GM21576 (cell line): ENCODE measurements around the gene IPP.
A peak's percentile ranks its signal among the peaks of the same experiment; 100 is the strongest.
"Not testable (repeated sequence)": the region's sequence is repeated elsewhere in the genome, so short reads cannot be mapped to it uniquely, and the experiment has no call there.

Experiments
- ATAC-seq: cut with Tn5 transposase; IDR thresholded peaks from one replicate; pipeline ENCODE4 v1.9.1; 2021; ENCODE audit warnings: mild to moderate bottlenecking, moderate library complexity; ENCODE audit not compliant: unreplicated experiment

Gene IPP

DNA sequence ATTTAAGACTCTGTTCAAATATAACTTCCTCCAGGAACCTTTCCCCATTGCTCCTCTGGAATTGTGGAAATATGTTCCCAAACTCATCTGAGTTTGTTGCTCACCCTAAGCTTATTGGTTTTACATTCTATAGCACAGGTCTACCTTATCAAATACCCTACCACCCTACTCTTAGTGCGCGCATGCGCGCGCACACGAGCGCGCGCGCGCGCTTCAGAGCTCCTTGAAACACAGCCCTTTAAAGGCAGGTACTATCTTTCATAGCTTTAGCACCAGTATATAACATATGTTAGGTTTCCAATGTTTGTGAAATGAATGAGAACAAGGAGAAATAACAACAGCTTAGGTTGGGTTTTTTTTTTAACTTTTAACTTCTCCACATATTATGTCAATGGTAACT, 3.5 kb downstream of the IPP start:
- ATAC-seq, result no peak

- not testable (repeated sequence) for ATAC-seq
Observed at GRCh38 chr1:45739641-45740156, 10.8 kb downstream of the IPP start.

DNA sequence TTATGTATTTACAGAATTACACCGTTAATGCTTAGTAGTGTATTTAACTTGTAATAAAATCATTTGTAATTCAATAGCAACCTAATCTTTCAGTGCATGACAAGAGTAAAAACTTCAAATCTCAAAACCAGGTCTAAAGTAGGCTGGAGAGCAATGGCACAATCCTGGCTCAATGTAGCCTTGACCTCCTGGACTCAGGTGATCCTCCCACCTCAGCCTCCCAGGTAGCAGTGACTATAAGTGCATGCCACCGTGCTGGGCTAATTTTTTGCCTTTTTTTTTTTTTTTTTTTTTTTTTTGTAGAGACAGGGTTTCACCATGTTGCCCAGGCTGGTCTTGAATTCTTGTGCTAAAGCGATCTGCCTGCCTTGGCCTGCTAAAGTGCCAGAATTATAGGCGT, 11.3 kb downstream of the IPP start:
- no peak for ATAC-seq

DNA sequence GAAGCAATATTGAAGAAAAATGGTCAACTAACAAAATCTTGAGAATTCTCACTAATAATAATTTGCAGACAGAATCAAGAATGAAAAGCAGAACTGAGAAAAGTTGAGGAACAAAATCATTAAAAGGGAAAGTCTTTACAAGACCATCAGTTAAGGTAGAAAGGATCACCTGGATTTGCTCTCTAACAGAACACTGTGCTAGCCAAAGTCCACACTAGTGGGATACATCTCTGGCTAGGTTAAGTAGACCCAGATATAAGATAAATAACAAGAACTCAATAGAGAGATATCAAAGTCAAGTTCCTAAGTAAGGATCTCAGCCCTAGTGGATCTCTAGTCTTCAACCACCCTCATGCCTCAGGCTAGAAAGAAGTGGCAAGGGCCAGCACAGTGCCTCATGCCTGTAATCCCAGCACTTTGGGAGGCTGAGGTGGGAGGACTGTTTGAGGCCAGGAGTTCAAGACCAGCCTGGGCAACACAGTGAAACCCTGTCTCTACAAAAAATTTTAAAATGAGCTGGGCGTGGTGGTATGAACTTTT, 19.6 kb downstream of the IPP start:
- ATAC-seq, result no peak

- ATAC-seq, result no peak
Observed at GRCh38 chr1:45730075-45730779, 20.2 kb downstream of the IPP start.

- ATAC-seq, result not testable (repeated sequence)
Observed at GRCh38 chr1:45726007-45726406, 24.4 kb downstream of the IPP start.

DNA sequence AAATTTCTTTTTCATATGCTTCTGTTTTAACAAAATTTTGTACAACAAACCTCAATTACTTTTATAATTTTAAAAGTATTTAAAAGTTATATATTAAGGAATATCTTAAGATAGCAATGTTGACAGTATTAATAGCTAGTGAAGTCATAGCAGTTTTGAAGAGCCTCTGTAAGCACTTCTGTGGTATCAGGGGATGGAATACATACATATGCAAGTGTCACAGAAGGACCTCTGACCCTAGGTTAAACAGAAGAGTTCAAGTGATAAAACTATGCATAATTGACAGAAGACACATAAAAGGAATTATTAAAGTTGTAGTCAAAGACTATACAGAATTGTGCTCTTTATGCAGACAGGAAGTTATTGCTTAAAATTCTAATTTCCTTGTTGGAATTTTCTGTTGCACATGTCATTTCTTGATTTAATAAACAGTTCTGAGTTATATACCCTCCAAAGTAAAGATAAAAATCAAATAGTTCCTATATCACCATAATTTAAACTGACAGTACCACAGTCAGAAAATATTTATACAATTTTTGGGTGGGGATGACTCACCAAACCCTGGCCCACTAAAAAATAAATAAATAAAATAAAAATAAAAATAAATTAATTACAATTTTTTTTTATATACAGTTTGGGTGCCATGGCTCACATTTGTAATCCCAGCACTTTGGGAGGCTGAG, 27.1 kb downstream of the IPP start:
- ATAC-seq, result no peak

DNA sequence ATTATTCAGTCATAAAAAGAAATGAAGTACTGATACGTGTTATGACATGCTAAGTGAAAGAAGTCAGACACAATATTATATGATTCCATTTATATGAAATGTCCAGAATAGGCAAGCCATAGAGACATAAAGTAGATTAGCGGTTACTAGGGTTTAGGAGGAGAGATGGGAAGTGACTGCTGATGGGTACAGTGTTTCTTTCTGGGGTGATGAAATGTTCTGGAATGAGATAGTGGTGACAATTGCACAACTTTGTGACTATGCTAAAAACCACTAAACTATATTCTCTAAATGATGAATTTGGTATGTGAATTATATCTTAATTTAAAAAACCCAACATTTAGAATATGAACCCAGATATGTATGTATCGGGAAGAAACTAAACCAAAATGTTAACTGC, 27.6 kb downstream of the IPP start:
- no peak for ATAC-seq

DNA sequence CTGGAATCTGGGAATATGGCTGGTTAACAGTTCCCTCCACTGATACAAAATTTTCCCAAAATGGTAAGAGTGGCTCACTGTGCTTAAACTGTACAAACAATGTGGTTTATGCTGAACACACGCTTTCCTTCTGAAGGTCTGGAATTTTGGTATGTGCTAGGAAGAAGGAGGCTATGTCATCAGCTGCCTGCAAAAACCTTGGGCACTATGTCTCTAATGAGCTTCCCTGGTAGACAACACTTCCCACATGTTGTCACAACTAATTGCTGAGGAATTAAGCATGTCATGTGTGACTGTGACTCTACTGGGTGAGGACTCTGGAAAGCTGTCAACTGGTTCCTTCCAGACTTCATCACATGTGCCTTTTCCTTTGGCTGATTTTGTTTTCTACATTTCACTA, 29.2 kb downstream of the IPP start:
- ATAC-seq, result no peak

DNA sequence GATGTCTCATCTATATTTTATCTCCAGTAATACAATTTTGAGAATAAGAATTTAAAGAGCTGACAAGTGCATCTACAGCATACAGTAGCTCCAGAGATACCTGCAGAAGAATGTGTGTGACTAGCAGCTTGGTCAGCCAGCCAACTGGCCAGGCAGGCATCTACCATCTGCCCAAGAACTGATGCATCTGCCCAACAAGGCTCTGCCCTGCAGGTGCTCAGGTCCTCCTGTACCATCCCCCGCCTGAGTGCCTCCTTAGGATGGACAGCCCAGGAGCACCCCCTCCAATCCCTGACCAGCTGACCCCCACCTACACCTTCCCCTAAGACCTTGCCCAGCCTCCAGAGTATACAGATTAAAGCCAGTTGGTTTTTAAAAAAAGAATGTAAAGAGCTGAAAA, 32.2 kb downstream of the IPP start:
- no peak for ATAC-seq

- not testable (repeated sequence) for ATAC-seq
Observed at GRCh38 chr1:45717386-45717785, 33.1 kb downstream of the IPP start.

- no peak for ATAC-seq
Observed at GRCh38 chr1:45716700-45717099, 33.8 kb downstream of the IPP start.

DNA sequence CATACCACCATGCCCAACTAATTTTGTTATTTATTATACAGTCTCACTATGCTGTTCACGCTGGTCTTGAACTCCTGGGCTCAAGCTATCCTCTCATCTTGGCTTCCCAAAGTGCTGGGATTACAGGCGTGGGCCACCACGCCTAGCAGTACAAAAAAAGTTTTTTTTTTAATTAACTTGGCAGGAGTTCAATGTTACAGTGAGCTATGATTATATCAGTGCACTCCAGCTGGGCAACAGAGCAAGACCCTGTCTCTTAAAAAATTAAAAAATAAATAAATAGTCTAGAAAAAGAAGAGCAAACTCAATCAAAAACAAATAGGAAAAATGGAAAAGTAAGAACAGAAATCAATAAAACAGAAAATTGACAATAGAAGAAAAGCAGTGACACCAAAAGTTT, 36.7 kb downstream of the IPP start:
- no peak for ATAC-seq

DNA sequence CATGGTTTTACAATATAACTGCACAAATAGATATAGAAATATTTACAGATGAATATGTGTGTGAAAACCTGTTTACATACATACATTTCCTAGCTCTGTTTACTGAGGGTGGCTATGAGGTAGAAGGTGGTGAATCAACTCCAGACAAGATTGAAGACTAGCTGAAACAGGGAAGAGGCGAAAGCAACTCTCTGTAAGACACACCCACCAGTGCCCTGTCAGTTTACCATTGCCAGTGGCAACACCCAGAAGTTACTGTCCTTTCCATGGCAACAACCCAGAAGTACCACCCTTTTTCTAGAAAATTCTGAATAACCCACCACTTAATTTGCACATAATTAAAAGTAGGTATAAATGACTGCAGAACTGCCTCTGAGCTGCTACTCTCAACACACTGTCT, 45.8 kb downstream of the IPP start:
- ATAC-seq, result no peak

DNA sequence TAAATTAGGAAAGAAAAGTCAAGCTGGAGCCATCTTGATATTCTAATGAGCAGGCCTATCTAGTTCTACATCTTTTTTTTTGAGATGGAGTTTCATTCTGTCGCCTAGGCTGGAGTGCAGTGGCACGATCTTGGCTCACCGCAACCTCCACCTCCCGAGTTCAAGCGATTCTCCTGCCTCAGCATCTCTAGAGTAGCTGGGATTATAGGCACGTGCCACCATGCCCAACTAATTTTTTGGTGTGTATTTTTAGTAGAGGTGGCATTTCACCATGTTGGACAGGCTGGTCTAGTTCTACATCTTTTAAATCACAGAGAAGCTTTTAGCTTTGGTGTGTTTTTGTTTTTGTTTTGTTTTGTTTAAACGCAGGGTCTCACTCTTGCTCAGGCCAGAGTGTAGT, 55.6 kb downstream of the IPP start:
- no peak for ATAC-seq

GRCh38 chr1:45693811-45694210, 56.6 kb downstream of the IPP start:
- not testable (repeated sequence) for ATAC-seq

- no peak for ATAC-seq
Observed at GRCh38 chr1:45687754-45688740, 62.4 kb downstream of the IPP start, which contains the start of gene TMEM69. TMEM69 (plus strand) TSS chr1:45688181; CDS start chr1:45691069, 2,888 bp downstream.

- peak; percentile 66 for ATAC-seq
Observed at GRCh38 chr1:45687014-45687753, 63.3 kb downstream of the IPP start.

GRCh38 chr1:45686288-45687013, 64.0 kb downstream of the IPP start, which contains the start of gene GPBP1L1:
GPBP1L1 (minus strand) TSS chr1:45686533; CDS start chr1:45659087, 27,446 bp downstream.
- peak; percentile 50 for ATAC-seq

- ATAC-seq, result peak; percentile 12
Observed at GRCh38 chr1:45686015-45686287, 64.5 kb downstream of the IPP start.
